HepG2 (cell line): ENCODE measurements around the gene RTEL1. TPM values are rescaled to one million over a fixed set of nuclear protein-coding genes. Genes with fewer than 3 reads are reported as not detected.

Experiments
- ARNT ChIP-seq: fragments of 450-650 bp; IDR thresholded peaks from 2 replicates; pipeline ENCODE4 v1.6.1; 2017
- ELF1 ChIP-seq: sonication (generic); formaldehyde crosslinking; IDR thresholded peaks from 2 replicates; pipeline ENCODE4 v1.4.0; 2020; ENCODE audit warnings: missing genetic modification reagents
- HDAC1 ChIP-seq: sonication (generic); formaldehyde crosslinking; IDR thresholded peaks from 2 replicates; pipeline ENCODE4 v1.5.1; 2020; ENCODE audit warnings: mild to moderate bottlenecking, missing genetic modification reagents
- JDP2 ChIP-seq: sonication (generic); formaldehyde crosslinking; IDR thresholded peaks from 2 replicates; pipeline ENCODE4 v1.8.1; 2022; ENCODE audit warnings: missing genetic modification reagents, borderline replicate concordance
- KLF11 ChIP-seq: IDR thresholded peaks from 2 replicates; pipeline ENCODE4 v1.6.1; 2016; ENCODE audit warnings: missing compliant biosample characterization
- MIER3 ChIP-seq: IDR thresholded peaks from 2 replicates; pipeline ENCODE4 v1.6.1; 2016; ENCODE audit warnings: missing compliant biosample characterization, borderline replicate concordance
- NFYC ChIP-seq: IDR thresholded peaks from 2 replicates; pipeline ENCODE4 v1.6.1; 2016; ENCODE audit warnings: missing genetic modification reagents, missing compliant biosample characterization
- POLR2AphosphoS5 ChIP-seq: IDR thresholded peaks from 2 replicates; pipeline ENCODE4 v1.6.1; 2012; ENCODE audit warnings: low read depth, low read length
- PPARG ChIP-seq: conservative IDR thresholded peaks from 2 replicates; pipeline ENCODE4 v1.6.1; 2016; ENCODE audit warnings: missing biosample characterization, missing genetic modification reagents
- SAP130 ChIP-seq: IDR thresholded peaks from 2 replicates; pipeline ENCODE4 v1.6.1; 2016; ENCODE audit warnings: low read depth
- SP4 ChIP-seq: sonication (generic); formaldehyde crosslinking; IDR thresholded peaks from 2 replicates; pipeline ENCODE4 v1.8.1; 2023; ENCODE audit warnings: mild to moderate bottlenecking, missing genetic modification reagents
- SP5 ChIP-seq: IDR thresholded peaks from 2 replicates; pipeline ENCODE4 v1.6.1; 2016; ENCODE audit warnings: low read depth, borderline replicate concordance
- ZIK1 ChIP-seq: sonication (generic); formaldehyde crosslinking; IDR thresholded peaks from 2 replicates; pipeline ENCODE4 v1.5.0; 2020; ENCODE audit warnings: mild to moderate bottlenecking, low read depth, missing genetic modification reagents, borderline replicate concordance
- ZMYM3 ChIP-seq: sonication (generic); formaldehyde crosslinking; IDR thresholded peaks from 2 replicates; pipeline ENCODE4 v1.5.1; 2020; ENCODE audit warnings: mild to moderate bottlenecking, missing genetic modification reagents
- ZNF205 ChIP-seq: IDR thresholded peaks from 2 replicates; pipeline ENCODE4 v1.6.1; 2018; ENCODE audit warnings: missing biosample characterization, missing genetic modification reagents
- ZNF3 ChIP-seq: IDR thresholded peaks from 2 replicates; pipeline ENCODE4 v1.7.0; 2017; ENCODE audit warnings: inconsistent platforms
- ZNF30 ChIP-seq: sonication (generic); formaldehyde crosslinking; IDR thresholded peaks from 2 replicates; pipeline ENCODE4 v1.5.0; 2020; ENCODE audit warnings: mild to moderate bottlenecking, missing genetic modification reagents
- ZNF326 ChIP-seq: sonication (generic); formaldehyde crosslinking; IDR thresholded peaks from 2 replicates; pipeline ENCODE4 v1.4.0; 2020; ENCODE audit warnings: missing genetic modification reagents, borderline replicate concordance
- ZNF335 ChIP-seq: sonication (generic); formaldehyde crosslinking; IDR thresholded peaks from 2 replicates; pipeline ENCODE4 v1.4.0; 2020; ENCODE audit warnings: missing genetic modification reagents
- ZNF350 ChIP-seq: sonication (generic); formaldehyde crosslinking; IDR thresholded peaks from 2 replicates; pipeline ENCODE4 v1.4.0; 2020; ENCODE audit warnings: mild to moderate bottlenecking, low read depth, missing genetic modification reagents, borderline replicate concordance
- ZNF563 ChIP-seq: sonication (generic); formaldehyde crosslinking; IDR thresholded peaks from 2 replicates; pipeline ENCODE4 v1.8.0; 2022; ENCODE audit warnings: mild to moderate bottlenecking, moderate library complexity, missing genetic modification reagents
- ZNF670 ChIP-seq: sonication (generic); formaldehyde crosslinking; IDR thresholded peaks from 2 replicates; pipeline ENCODE4 v1.8.0; 2022; ENCODE audit warnings: mild to moderate bottlenecking, missing genetic modification reagents, borderline replicate concordance
- ZNF780A ChIP-seq: sonication (generic); formaldehyde crosslinking; IDR thresholded peaks from 2 replicates; pipeline ENCODE4 v1.8.0; 2022; ENCODE audit warnings: mild to moderate bottlenecking, missing genetic modification reagents, moderate library complexity
- ZNF792 ChIP-seq: IDR thresholded peaks from 2 replicates; pipeline ENCODE4 v1.6.1; 2016
- polyA plus RNA-seq, 8 experiments: library from polyadenylated mRNA; depleted of rRNA in 3 of 8; stranded (reverse) in 7 of 8; unstranded in 1 of 8; fragments of >200 nt; fragmentation: Illumina TruSeq in 4 of 8; extraction: Trizol in 4 of 8; gene quantifications; 2 replicates each; pipeline versions ENCODE4 v1.2.1 to v1.2.3, GENCODE V29; 2011 to 2016; ENCODE audit warnings: low read depth in 4 of 8, missing spikeins in 1 of 8, mixed read lengths in 1 of 8; ENCODE audit not compliant: insufficient read depth in 1 of 8
- total RNA-seq, 5 experiments: library from RNA; depleted of rRNA; stranded (reverse); fragments of >200 nt; fragmentation: Illumina TruSeq; extraction: Trizol; gene quantifications; 2 replicates each; pipeline ENCODE4 v1.2.3, GENCODE V29; 2016; ENCODE audit warnings: low read depth in 1 of 5
- TF ChIP-seq, protein P1 (sequence below): sonication (generic); formaldehyde crosslinking; IDR thresholded peaks from 2 replicates; pipeline ENCODE4 v1.5.0; 2020; ENCODE audit warnings: missing genetic modification reagents, mild to moderate bottlenecking, borderline replicate concordance
- TF ChIP-seq, protein P2 (sequence below): IDR thresholded peaks from 2 replicates; pipeline ENCODE4 v1.6.1; 2012; ENCODE audit warnings: inconsistent platforms
- TF ChIP-seq, protein P3 (sequence below): sonication (generic); formaldehyde crosslinking; IDR thresholded peaks from 2 replicates; pipeline ENCODE4 v1.5.1; 2020; ENCODE audit warnings: missing genetic modification reagents, mild to moderate bottlenecking, borderline replicate concordance
- TF ChIP-seq, protein P4 (sequence below): sonication (generic); formaldehyde crosslinking; IDR thresholded peaks from 2 replicates; pipeline ENCODE4 v1.8.0; 2022; ENCODE audit warnings: missing genetic modification reagents, mild to moderate bottlenecking, inconsistent platforms, borderline replicate concordance

Gene RTEL1
- total and polyA plus RNA-seq, 2 of the 13 experiments (the other 11 are each of a cell fraction or from before 2014, with no cell fraction given), result 21.8 to 36.4 TPM

DNA sequence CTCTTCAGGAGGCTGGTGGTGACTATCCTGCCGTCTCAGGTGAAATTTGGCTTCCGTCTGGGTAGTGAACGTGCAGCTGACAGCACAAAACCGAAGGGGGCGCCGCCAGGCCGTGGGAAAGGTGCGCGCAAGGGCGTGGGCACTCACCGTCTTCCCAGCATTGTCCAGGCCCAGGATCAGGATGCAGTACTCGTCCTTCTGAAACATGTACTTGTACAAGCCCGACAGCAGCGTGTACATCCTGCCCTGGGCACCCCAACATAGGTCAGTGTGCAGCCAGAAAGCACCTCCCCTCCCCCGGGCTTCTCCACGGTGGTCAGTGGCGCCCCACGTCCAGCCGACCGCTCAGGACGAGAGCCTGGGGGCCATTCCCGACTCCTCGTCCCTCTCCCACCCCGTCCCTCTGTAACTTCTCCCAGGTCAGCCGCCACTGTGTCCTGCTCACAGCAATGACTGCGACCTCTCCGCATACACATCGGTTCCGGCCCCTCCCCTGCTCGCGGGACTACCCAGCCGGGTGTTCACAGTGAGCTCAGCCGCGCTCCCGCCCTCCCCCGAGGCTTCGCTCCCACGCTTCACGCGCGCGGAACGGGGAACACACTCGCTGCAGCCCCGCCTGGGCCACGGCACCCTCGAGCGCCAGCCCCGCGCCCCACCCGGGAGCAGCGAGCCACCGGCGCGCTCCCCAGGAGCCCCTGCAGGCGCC, 48.9 kb downstream of the RTEL1 start (continued):
- TF ChIP-seq, protein P1, sequence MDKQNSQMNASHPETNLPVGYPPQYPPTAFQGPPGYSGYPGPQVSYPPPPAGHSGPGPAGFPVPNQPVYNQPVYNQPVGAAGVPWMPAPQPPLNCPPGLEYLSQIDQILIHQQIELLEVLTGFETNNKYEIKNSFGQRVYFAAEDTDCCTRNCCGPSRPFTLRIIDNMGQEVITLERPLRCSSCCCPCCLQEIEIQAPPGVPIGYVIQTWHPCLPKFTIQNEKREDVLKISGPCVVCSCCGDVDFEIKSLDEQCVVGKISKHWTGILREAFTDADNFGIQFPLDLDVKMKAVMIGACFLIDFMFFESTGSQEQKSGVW (CRISPR knock-in tag), result 0 out of 2 replicates have a peak, but pooled peaks have one; percentile 40
- TF ChIP-seq MIER3 (CRISPR knock-in tag) (peak; percentile 94), ZNF335 (CRISPR knock-in tag) (no peak; the same call in 1 of the 2 replicates), ZIK1 (CRISPR knock-in tag) (peak; percentile 40; the same call in 1 of the 2 replicates), PPARG (CRISPR knock-in tag) (peak; percentile 37; the same call in 1 of the 2 replicates), ARNT (no peak), POLR2AphosphoS5 (peak; percentile 44), ZNF670 (CRISPR knock-in tag) (0 out of 2 replicates have a peak, but pooled peaks have one; percentile 31), NFYC (CRISPR knock-in tag) (no peak), ZNF350 (CRISPR knock-in tag) (no peak; the same call in none of the 2 replicates), ZNF792 (peak; percentile 77), SP5 (CRISPR knock-in tag) (0 out of 2 replicates have a peak, but pooled peaks have one; percentile 30), ZNF205 (no peak; the same call in 1 of the 2 replicates), KLF11 (CRISPR knock-in tag) (peak; percentile 66; the same call in 1 of the 2 replicates), SAP130 (CRISPR knock-in tag) (peak; percentile 87), ZNF3 (0 out of 2 replicates have a peak, but pooled peaks have one; percentile 55), HDAC1 (CRISPR knock-in tag) (peak; percentile 67), SP4 (CRISPR knock-in tag) (peak; percentile 75; the same call in 1 of the 2 replicates), ELF1 (CRISPR knock-in tag) (peak; percentile 46; the same call in 1 of the 2 replicates), ZMYM3 (CRISPR knock-in tag) (no peak), ZNF563 (CRISPR knock-in tag) (no peak; the same call in 1 of the 2 replicates), JDP2 (CRISPR knock-in tag) (no peak), ZNF780A (CRISPR knock-in tag) (no peak; the same call in 1 of the 2 replicates), ZNF326 (CRISPR knock-in tag) (peak; percentile 34; the same call in 1 of the 2 replicates), ZNF30 (CRISPR knock-in tag) (0 out of 2 replicates have a peak, but pooled peaks have one; percentile 54)
- TF ChIP-seq, protein P2, sequence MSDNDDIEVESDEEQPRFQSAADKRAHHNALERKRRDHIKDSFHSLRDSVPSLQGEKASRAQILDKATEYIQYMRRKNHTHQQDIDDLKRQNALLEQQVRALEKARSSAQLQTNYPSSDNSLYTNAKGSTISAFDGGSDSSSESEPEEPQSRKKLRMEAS, result peak; percentile 80; the same call in 1 of the 2 replicates
- TF ChIP-seq, protein P3, sequence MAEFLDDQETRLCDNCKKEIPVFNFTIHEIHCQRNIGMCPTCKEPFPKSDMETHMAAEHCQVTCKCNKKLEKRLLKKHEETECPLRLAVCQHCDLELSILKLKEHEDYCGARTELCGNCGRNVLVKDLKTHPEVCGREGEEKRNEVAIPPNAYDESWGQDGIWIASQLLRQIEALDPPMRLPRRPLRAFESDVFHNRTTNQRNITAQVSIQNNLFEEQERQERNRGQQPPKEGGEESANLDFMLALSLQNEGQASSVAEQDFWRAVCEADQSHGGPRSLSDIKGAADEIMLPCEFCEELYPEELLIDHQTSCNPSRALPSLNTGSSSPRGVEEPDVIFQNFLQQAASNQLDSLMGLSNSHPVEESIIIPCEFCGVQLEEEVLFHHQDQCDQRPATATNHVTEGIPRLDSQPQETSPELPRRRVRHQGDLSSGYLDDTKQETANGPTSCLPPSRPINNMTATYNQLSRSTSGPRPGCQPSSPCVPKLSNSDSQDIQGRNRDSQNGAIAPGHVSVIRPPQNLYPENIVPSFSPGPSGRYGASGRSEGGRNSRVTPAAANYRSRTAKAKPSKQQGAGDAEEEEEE (CRISPR knock-in tag), result no peak
- TF ChIP-seq, protein P4, sequence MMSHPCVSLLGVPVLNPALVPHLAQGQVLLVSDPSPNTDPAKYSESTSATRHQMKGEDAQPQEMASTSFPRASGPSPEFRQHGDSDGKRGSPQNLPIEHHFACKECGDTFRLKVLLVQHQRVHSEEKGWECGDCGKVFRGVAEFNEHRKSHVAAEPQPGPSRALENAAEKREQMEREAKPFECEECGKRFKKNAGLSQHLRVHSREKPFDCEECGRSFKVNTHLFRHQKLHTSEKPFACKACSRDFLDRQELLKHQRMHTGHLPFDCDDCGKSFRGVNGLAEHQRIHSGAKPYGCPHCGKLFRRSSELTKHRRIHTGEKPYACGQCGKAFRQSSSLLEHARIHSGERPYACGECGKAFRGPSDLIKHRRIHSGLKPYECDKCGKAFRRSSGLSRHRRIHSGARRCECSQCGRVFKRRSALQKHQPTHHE (CRISPR knock-in tag), result no peak
